ENCODE measurements around the gene ZDHHC22.

Gene ZDHHC22

GRCh38 chr14:77139540-77140358 is 1.8 kb downstream of the ZDHHC22 start:
- TF ChIP-seq, protein P1, sequence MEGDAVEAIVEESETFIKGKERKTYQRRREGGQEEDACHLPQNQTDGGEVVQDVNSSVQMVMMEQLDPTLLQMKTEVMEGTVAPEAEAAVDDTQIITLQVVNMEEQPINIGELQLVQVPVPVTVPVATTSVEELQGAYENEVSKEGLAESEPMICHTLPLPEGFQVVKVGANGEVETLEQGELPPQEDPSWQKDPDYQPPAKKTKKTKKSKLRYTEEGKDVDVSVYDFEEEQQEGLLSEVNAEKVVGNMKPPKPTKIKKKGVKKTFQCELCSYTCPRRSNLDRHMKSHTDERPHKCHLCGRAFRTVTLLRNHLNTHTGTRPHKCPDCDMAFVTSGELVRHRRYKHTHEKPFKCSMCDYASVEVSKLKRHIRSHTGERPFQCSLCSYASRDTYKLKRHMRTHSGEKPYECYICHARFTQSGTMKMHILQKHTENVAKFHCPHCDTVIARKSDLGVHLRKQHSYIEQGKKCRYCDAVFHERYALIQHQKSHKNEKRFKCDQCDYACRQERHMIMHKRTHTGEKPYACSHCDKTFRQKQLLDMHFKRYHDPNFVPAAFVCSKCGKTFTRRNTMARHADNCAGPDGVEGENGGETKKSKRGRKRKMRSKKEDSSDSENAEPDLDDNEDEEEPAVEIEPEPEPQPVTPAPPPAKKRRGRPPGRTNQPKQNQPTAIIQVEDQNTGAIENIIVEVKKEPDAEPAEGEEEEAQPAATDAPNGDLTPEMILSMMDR (IDR thresholded peaks at IDR 0.05; ENCODE audit: insufficient read depth, low read depth, low read length, missing control alignments): peak; percentile 53
- DNase-seq (ENCODE audit: low read depth): peak; percentile 31
- no peak overlapping the region for H3K4me3 ChIP-seq (ENCODE audit: low read length)

- TF ChIP-seq, protein P1 (IDR thresholded peaks at IDR 0.05; ENCODE audit: insufficient read depth, low read depth, low read length, missing control alignments): no peak
- no peak for DNase-seq (ENCODE audit: low read depth)
- H3K4me3 ChIP-seq (ENCODE audit: low read length): no peak overlapping the region
Measured at GRCh38 chr14:77139022-77139421, 2.6 kb downstream of the ZDHHC22 start.

GRCh38 chr14:77133720-77134338 is 7.8 kb downstream of the ZDHHC22 start:
- DNase-seq (ENCODE audit: low read depth): peak; percentile 82
- TF ChIP-seq, protein P1 (IDR thresholded peaks at IDR 0.05; ENCODE audit: insufficient read depth, low read depth, low read length, missing control alignments): peak; percentile 4

GRCh38 chr14:77131871-77132486 is 9.6 kb downstream of the ZDHHC22 start:
- no peak overlapping the region for H3K4me3 ChIP-seq (ENCODE audit: low read length)
- no peak for DNase-seq (ENCODE audit: low read depth)
- TF ChIP-seq, protein P1 (IDR thresholded peaks at IDR 0.05; ENCODE audit: insufficient read depth, low read depth, low read length, missing control alignments): peak; percentile 1

More at GRCh38 chr14:77133720-77134338, 7.8 kb downstream of the ZDHHC22 start:
- H3K4me3 ChIP-seq (ENCODE audit: low read length): no peak overlapping the region

GRCh38 chr14:77131206-77131605 is 10.4 kb downstream of the ZDHHC22 start:
- TF ChIP-seq, protein P1 (IDR thresholded peaks at IDR 0.05; ENCODE audit: insufficient read depth, low read depth, low read length, missing control alignments): no peak
- no peak overlapping the region for H3K4me3 ChIP-seq (ENCODE audit: low read length)

DNA sequence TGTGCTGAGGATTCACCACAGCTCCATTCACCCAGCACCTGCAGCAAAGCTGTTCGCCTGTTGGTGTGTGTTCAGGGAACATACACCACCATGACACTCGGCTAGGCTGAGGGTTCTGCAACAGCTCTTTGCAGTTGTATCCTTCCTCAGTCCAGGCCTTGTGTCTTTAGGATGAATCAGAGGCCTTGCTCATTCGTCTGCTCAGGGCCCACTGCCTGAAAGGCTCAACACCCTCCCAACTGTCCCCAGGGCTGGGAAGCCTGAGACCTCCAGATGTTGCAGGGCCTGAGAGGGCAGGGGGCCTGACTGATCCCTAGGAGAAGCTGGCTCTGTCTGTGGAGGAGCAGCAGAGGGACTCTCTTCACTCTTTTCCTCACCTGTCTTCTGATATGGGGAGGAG is 11.2 kb downstream of the ZDHHC22 start:
- TF ChIP-seq, protein P1 (IDR thresholded peaks at IDR 0.05; ENCODE audit: insufficient read depth, low read depth, low read length, missing control alignments): no peak

More at GRCh38 chr14:77131206-77131605, 10.4 kb downstream of the ZDHHC22 start:
- no peak for DNase-seq (ENCODE audit: low read depth)

More for the DNA sequence above, 11.2 kb downstream of the ZDHHC22 start:
- DNase-seq (ENCODE audit: low read depth): no peak
- H3K4me3 ChIP-seq (ENCODE audit: low read length): no peak overlapping the region

Measured in epithelial cell of esophagus (primary cell).